ENCODE results near the gene TMCC3.

Gene TMCC3

GRCh38 chr12:94673496-94673895 lies 23.1 kb upstream of the TMCC3 start:
- DNase-seq (ENCODE audit: low spot score) = no peak
- no peak for TF ChIP-seq CTCF (IDR thresholded peaks at IDR 0.05; ENCODE audit: extremely low read depth, missing control alignments)

GRCh38 chr12:94671917-94672316 lies 21.6 kb upstream of the TMCC3 start:
- no peak for DNase-seq (ENCODE audit: low spot score)

GRCh38 chr12:94670898-94671297 lies 20.5 kb upstream of the TMCC3 start:
- no peak for TF ChIP-seq CTCF (IDR thresholded peaks at IDR 0.05; ENCODE audit: extremely low read depth, missing control alignments)
- DNase-seq (ENCODE audit: low spot score) = no peak

More at GRCh38 chr12:94671917-94672316, 21.6 kb upstream of the TMCC3 start:
- no peak for TF ChIP-seq CTCF (IDR thresholded peaks at IDR 0.05; ENCODE audit: extremely low read depth, missing control alignments)

- TF ChIP-seq CTCF (IDR thresholded peaks at IDR 0.05; ENCODE audit: extremely low read depth, missing control alignments) = no peak
- no peak for DNase-seq (ENCODE audit: low spot score)
Observed at GRCh38 chr12:94670075-94670474, 19.7 kb upstream of the TMCC3 start.

GRCh38 chr12:94667031-94667540 lies 16.7 kb upstream of the TMCC3 start:
- DNase-seq (ENCODE audit: low spot score) = no peak
- TF ChIP-seq CTCF (IDR thresholded peaks at IDR 0.05; ENCODE audit: extremely low read depth, missing control alignments) = no peak

GRCh38 chr12:94666158-94666557 lies 15.8 kb upstream of the TMCC3 start:
- no peak for TF ChIP-seq CTCF (IDR thresholded peaks at IDR 0.05; ENCODE audit: extremely low read depth, missing control alignments)
- no peak for DNase-seq (ENCODE audit: low spot score)

GRCh38 chr12:94663702-94664101 lies 13.3 kb upstream of the TMCC3 start:
- DNase-seq (ENCODE audit: low spot score) = no peak
- no peak for TF ChIP-seq CTCF (IDR thresholded peaks at IDR 0.05; ENCODE audit: extremely low read depth, missing control alignments)

Measured in GM20000 (cell line).